Measurements from ENCODE around the gene GLTP. TPM values are rescaled to one million over a fixed set of nuclear protein-coding genes. Genes with fewer than 3 reads are reported as not detected.

GLTP gene
- total and polyA plus RNA-seq, 4 donors, result 8.5 to 12.8 (median 8.7) TPM

DNA sequence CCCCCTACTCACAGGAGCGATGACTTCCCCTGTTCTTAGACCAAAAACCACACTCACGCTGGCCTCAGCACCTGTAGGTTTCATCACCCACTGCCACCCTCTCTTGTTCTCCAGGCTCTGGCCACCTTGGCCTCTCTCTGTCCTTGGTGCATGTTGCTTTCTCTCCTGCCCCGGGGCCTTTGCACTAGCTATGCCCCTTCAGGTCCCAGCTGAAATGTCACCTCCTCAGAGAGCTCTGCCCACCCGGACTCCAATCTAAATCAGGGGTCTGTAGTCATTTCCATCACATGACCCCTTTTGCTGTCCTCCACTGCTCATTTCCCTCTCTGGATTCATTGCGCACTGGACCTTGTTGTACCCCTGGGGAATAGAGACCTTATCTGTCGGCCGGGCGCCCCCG, 39.0 kb downstream of the GLTP start:
- Histone ChIP-seq H3K4me1 (ENCODE audit: control insufficient read depth in 4 of 4, insufficient read depth in 4 of 4, low read length in 3 of 4) (peaks cover 0 to 10% (median 5%) of the 10 kb centered on the region in 4 donors), H3K36me3 (ENCODE audit: control insufficient read depth in 4 of 4, insufficient read depth in 3 of 4, low read depth in 1 of 4, low read length in 3 of 4) (no peaks in the 10 kb centered on the region), H3K27ac (ENCODE audit: low read depth in 1 of 2, low read length in 2 of 2) (no peak overlapping the region), H3K9me3 (ENCODE audit: control insufficient read depth in 4 of 4, low read length in 3 of 4) (no peaks in the 10 kb centered on the region), H3K4me3 (ENCODE audit: low read depth in 1 of 3, low read length in 3 of 3) (no peak overlapping the region), H3K9ac (ENCODE audit: low read depth in 1 of 2, low read length in 2 of 2) (no peak overlapping the region), H3K27me3 (ENCODE audit: control insufficient read depth in 4 of 4, insufficient read depth in 4 of 4, low read length in 3 of 4) (no peaks in the 10 kb centered on the region)
- WGBS, result 85% methylated on average over 9 of the region's 9 CpGs
- TF ChIP-seq GABPA (IDR thresholded peaks at IDR 0.05 in 1 of 2, conservative IDR thresholded peaks at IDR 0.05 in 1 of 2) (no peak), ATF3 (IDR thresholded peaks at IDR 0.05) (no peak)
- DNase-seq (ENCODE audit: low spot score), result no peak

DNA sequence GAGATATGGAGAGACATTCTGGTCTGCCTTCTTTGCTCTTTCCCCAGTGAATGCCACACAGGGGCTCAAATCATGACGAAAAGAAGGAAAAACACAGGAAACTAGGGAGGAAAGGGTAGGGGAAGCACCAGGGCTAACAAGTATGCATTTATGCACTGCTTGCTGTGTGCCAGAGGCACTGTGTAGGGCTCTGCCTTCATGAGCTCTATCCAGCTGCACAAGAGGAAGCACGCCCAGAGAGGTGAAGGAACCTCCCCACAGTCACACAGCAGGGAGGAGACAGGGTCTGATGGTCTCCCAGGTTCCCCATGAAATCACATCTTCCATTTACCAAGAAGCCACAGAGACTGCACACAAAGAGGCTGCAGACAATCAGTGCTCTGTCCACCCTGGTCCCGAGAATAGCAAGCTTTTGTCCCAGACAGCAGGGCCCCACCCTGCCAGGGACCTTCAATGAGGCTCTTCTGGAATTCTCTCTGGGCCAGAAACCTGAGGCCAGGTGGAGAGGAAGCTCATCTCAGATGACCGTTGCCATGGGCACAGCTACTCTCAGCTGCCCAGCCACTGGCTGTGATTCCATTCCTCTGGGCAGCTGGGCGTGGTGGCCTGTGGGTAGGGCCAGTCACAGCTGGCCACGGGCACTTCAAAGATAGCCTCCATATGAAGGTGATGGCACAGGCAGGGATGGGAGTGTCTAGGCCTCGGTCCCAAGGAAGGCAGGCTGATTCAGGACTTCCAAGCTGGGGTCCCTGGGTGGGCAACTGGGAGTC, 39.9 kb downstream of the GLTP start:
- Histone ChIP-seq H3K4me1 (ENCODE audit: control insufficient read depth in 4 of 4, insufficient read depth in 4 of 4, low read length in 3 of 4) (peaks cover 0 to 6% (median 3%) of the 10 kb centered on the region in 4 donors), H3K27ac (ENCODE audit: low read depth in 1 of 2, low read length in 2 of 2) (no peak overlapping the region), H3K4me3 (ENCODE audit: low read depth in 1 of 3, low read length in 3 of 3) (no peak overlapping the region), H3K27me3 (ENCODE audit: control insufficient read depth in 4 of 4, insufficient read depth in 4 of 4, low read length in 3 of 4) (no peaks in the 10 kb centered on the region), H3K9me3 (ENCODE audit: control insufficient read depth in 4 of 4, low read length in 3 of 4) (no peaks in the 10 kb centered on the region), H3K36me3 (ENCODE audit: control insufficient read depth in 4 of 4, insufficient read depth in 3 of 4, low read depth in 1 of 4, low read length in 3 of 4) (no peaks in the 10 kb centered on the region), H3K9ac (ENCODE audit: low read depth in 1 of 2, low read length in 2 of 2) (no peak overlapping the region)
- no peak for TF ChIP-seq GABPA (IDR thresholded peaks at IDR 0.05 in 1 of 2, conservative IDR thresholded peaks at IDR 0.05 in 1 of 2)
- TF ChIP-seq HNF4A (conservative IDR thresholded peaks at IDR 0.05), result no peak
- TF ChIP-seq, protein P1, sequence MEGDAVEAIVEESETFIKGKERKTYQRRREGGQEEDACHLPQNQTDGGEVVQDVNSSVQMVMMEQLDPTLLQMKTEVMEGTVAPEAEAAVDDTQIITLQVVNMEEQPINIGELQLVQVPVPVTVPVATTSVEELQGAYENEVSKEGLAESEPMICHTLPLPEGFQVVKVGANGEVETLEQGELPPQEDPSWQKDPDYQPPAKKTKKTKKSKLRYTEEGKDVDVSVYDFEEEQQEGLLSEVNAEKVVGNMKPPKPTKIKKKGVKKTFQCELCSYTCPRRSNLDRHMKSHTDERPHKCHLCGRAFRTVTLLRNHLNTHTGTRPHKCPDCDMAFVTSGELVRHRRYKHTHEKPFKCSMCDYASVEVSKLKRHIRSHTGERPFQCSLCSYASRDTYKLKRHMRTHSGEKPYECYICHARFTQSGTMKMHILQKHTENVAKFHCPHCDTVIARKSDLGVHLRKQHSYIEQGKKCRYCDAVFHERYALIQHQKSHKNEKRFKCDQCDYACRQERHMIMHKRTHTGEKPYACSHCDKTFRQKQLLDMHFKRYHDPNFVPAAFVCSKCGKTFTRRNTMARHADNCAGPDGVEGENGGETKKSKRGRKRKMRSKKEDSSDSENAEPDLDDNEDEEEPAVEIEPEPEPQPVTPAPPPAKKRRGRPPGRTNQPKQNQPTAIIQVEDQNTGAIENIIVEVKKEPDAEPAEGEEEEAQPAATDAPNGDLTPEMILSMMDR (IDR thresholded peaks at IDR 0.05; ENCODE audit: low read depth, low read length, missing input control), result no peak
- TF ChIP-seq TAF1 (conservative IDR thresholded peaks at IDR 0.05), result no peak
- no peak for TF ChIP-seq EGR1 (IDR thresholded peaks at IDR 0.05; ENCODE audit: low read depth in 2 of 2)
- TF ChIP-seq, protein P2, sequence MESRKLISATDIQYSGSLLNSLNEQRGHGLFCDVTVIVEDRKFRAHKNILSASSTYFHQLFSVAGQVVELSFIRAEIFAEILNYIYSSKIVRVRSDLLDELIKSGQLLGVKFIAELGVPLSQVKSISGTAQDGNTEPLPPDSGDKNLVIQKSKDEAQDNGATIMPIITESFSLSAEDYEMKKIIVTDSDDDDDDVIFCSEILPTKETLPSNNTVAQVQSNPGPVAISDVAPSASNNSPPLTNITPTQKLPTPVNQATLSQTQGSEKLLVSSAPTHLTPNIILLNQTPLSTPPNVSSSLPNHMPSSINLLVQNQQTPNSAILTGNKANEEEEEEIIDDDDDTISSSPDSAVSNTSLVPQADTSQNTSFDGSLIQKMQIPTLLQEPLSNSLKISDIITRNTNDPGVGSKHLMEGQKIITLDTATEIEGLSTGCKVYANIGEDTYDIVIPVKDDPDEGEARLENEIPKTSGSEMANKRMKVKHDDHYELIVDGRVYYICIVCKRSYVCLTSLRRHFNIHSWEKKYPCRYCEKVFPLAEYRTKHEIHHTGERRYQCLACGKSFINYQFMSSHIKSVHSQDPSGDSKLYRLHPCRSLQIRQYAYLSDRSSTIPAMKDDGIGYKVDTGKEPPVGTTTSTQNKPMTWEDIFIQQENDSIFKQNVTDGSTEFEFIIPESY (IDR thresholded peaks at IDR 0.05), result no peak
- TF ChIP-seq MAX (IDR thresholded peaks at IDR 0.05), result no peak
- TF ChIP-seq RAD21 (IDR thresholded peaks at IDR 0.05), result no peak
- TF ChIP-seq FOXA2 (IDR thresholded peaks at IDR 0.05), result no peak
- no peak for TF ChIP-seq HNF4G (IDR thresholded peaks at IDR 0.05)
- no peak for TF ChIP-seq RXRA (IDR thresholded peaks at IDR 0.05)
- WGBS, result 66% methylated on average over 7 of the region's 7 CpGs
- no peak for DNase-seq (ENCODE audit: low spot score)

DNA sequence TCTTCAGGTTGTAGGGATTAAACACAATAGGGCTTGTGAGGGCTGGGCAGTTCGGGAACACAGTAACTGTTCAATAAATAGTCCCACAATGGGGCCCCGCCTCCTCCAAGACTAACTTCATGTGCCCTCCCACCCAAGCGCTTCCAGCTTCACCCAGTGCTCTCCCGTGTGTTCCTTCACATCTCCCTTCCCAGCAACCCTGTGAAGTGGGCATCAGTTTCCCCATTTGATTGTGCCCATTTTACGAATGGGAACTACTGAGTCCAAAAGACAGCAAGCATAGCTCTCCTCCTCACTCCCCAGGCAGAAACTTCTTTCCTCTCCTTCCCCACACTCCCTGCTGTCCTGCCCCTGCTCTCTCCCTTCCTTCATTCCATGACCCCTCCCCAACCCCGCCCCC, 40.9 kb downstream of the GLTP start:
- Histone ChIP-seq H3K27ac (ENCODE audit: low read depth in 1 of 2, low read length in 2 of 2) (no peak overlapping the region), H3K27me3 (ENCODE audit: control insufficient read depth in 4 of 4, insufficient read depth in 4 of 4, low read length in 3 of 4) (no peaks in the 10 kb centered on the region), H3K9me3 (ENCODE audit: control insufficient read depth in 4 of 4, low read length in 3 of 4) (no peaks in the 10 kb centered on the region), H3K36me3 (ENCODE audit: control insufficient read depth in 4 of 4, insufficient read depth in 3 of 4, low read depth in 1 of 4, low read length in 3 of 4) (no peaks in the 10 kb centered on the region), H3K4me3 (ENCODE audit: low read depth in 1 of 3, low read length in 3 of 3) (no peak overlapping the region), H3K4me1 (ENCODE audit: control insufficient read depth in 4 of 4, insufficient read depth in 4 of 4, low read length in 3 of 4) (no peaks in the 10 kb centered on the region), H3K9ac (ENCODE audit: low read depth in 1 of 2, low read length in 2 of 2) (no peak overlapping the region)
- 78% methylated on average over 6 of the region's 6 CpGs for WGBS
- DNase-seq (ENCODE audit: low spot score), result no peak
- TF ChIP-seq, protein P1 (IDR thresholded peaks at IDR 0.05; ENCODE audit: low read depth, low read length, missing input control), result no peak
- TF ChIP-seq YY1 (IDR thresholded peaks at IDR 0.05), result no peak
- no peak for TF ChIP-seq TAF1 (conservative IDR thresholded peaks at IDR 0.05)
- TF ChIP-seq HNF4G (IDR thresholded peaks at IDR 0.05), result no peak
- no peak for TF ChIP-seq HNF4A (conservative IDR thresholded peaks at IDR 0.05)
- no peak for TF ChIP-seq GABPA (IDR thresholded peaks at IDR 0.05 in 1 of 2, conservative IDR thresholded peaks at IDR 0.05 in 1 of 2)
- no peak for TF ChIP-seq FOXA1 (IDR thresholded peaks at IDR 0.05)
- no peak for TF ChIP-seq SP1 (IDR thresholded peaks at IDR 0.05)
- no peak for TF ChIP-seq NR2F2 (IDR thresholded peaks at IDR 0.05)
- no peak for TF ChIP-seq EGR1 (IDR thresholded peaks at IDR 0.05; ENCODE audit: low read depth in 2 of 2)
- no peak for TF ChIP-seq ATF3 (IDR thresholded peaks at IDR 0.05)
- TF ChIP-seq, protein P2 (IDR thresholded peaks at IDR 0.05), result no peak
- no peak for TF ChIP-seq MAX (IDR thresholded peaks at IDR 0.05)
